CD4-positive, alpha-beta T cell (primary cell): Measurements from ENCODE around the gene DUSP11. TPM values are rescaled to one million over a fixed set of nuclear protein-coding genes. Genes with fewer than 3 reads are reported as not detected.
"Not testable (repeated sequence)": the region's sequence is repeated elsewhere in the genome, so short reads cannot be mapped to it uniquely, and the experiment has no call there.

Experiments used
- ATAC-seq: fragments of 200-7000 bp; cut with Tn5 transposase; one replicate; pipeline ENCODE4 v1.10.0; 2022; ENCODE audit warnings: mild to moderate bottlenecking; ENCODE audit not compliant: poor library complexity
- CTCF ChIA-PET: fragments of 350-600 bp; sonication (Branson Sonifier 250); formaldehyde crosslinking; loops from one replicate; lab custom pipeline; 2021; ENCODE audit warnings: antibody characterized with exemption, inconsistent platforms; lab: Charles Lee
- POLR2A ChIA-PET: fragments of 350-600 bp; sonication (Branson Sonifier 250); formaldehyde crosslinking; loops from one replicate; lab custom pipeline; 2021; ENCODE audit warnings: antibody characterized with exemption, inconsistent platforms; lab: Charles Lee
- DNase-seq, 14 experiments: peaks; one replicate each; pipeline ENCODE4 v3.0.0-alpha.2; 2013 to 2020; ENCODE audit warnings: mixed read lengths in 2 of 14
- H3K27ac ChIP-seq, 2 donors: one replicate each; pipeline versions ENCODE4 v1.5.1 to v1.7.0; 2013; ENCODE audit warnings: low read length in 2 of 2, low read depth in 1 of 2, mild to moderate bottlenecking in 1 of 2
- H3K27me3 ChIP-seq, 2 experiments: 1 replicate in 1 of 2; 2 replicates in 1 of 2; pipeline versions ENCODE4 v1.6.1 to v1.7.0; 2013; ENCODE audit warnings: low read length in 2 of 2, control low read depth in 1 of 2, mild to moderate bottlenecking in 1 of 2, moderate library complexity in 1 of 2; ENCODE audit not compliant: insufficient read depth in 2 of 2, control insufficient read depth in 1 of 2
- H3K36me3 ChIP-seq: one replicate; pipeline ENCODE4 v1.6.1; 2013; ENCODE audit warnings: low read length, control low read depth; ENCODE audit not compliant: insufficient read depth
- H3K4me1 ChIP-seq: one replicate; pipeline ENCODE4 v1.6.1; 2013; ENCODE audit warnings: low read length, control low read depth; ENCODE audit not compliant: insufficient read depth
- H3K4me3 ChIP-seq: one replicate; pipeline ENCODE4 v1.5.1; 2013; ENCODE audit warnings: mild to moderate bottlenecking, low read length, moderate library complexity
- H3K9me3 ChIP-seq, 2 experiments: 1 replicate in 1 of 2; 2 replicates in 1 of 2; pipeline versions ENCODE4 v1.6.1 to v1.7.0; 2013; ENCODE audit warnings: low read length in 2 of 2, mild to moderate bottlenecking in 2 of 2, control low read depth in 1 of 2, moderate library complexity in 1 of 2; ENCODE audit not compliant: control insufficient read depth in 1 of 2, insufficient read depth in 1 of 2
- H3K27ac Mint-ChIP-seq: one replicate; pipeline ENCODE4 v1.8.0; 2020; ENCODE audit warnings: mixed read lengths
- H3K27me3 Mint-ChIP-seq: one replicate; pipeline ENCODE4 v1.8.0; 2021; ENCODE audit warnings: mixed read lengths
- H3K36me3 Mint-ChIP-seq: one replicate; pipeline ENCODE4 v1.8.0; 2021; ENCODE audit warnings: low read depth, mixed read lengths
- H3K4me1 Mint-ChIP-seq: one replicate; pipeline ENCODE4 v1.8.0; 2021; ENCODE audit warnings: low read depth, mixed read lengths
- H3K4me3 Mint-ChIP-seq: one replicate; pipeline ENCODE4 v1.8.0; 2020; ENCODE audit warnings: mild to moderate bottlenecking, mixed read lengths
- H3K9me3 Mint-ChIP-seq: one replicate; pipeline ENCODE4 v1.8.0; 2020; ENCODE audit warnings: mixed read lengths
- intact Hi-C, 2 experiments: fragments of 100-400 bp; cut with DNase I in 1 of 2; cut with micrococcal nuclease in 1 of 2; formaldehyde crosslinking; loops; one replicate each; pipeline versions ENCODE4 v1.15.1 to v1.9.0; 2023 to 2025; cut with DNase I, micrococcal nuclease
- total RNA-seq, 174 experiments: library from RNA in 2 of 174; stranded (reverse) in 2 of 174; gene quantifications; one replicate each; pipeline ENCODE4 v1.2.3 and lab custom pipeline; 2021 to 2026
- TF ChIP-seq, protein P1 (sequence below): fragments of 200-600 bp; IDR thresholded peaks from one replicate; pipeline ENCODE4 v1.8.0; 2022; ENCODE audit warnings: antibody characterized with exemption, mild to moderate bottlenecking

Gene DUSP11
- total RNA-seq, 2 experiments from 2014 or later: 57.1 to 61.5 TPM

DNA sequence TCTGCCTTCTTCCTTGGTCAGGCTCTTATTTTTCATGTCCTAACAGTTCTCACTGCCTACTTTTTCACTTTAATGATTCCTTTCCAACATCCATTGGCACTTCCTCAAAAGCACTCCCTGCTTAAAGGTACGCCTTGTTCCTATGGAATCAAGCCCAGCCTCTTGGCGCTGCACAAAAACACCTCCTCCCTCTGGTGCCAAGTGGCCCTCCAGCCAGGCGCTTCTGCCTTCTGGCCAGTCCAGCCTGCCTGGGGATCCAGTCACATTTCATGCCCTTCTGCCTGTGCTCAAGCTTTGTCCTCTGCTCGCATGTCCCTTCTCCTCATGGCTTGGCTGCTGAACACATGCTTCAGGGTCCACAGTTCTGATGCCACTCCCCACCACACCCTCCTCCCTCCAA lies 49.1 kb downstream of the DUSP11 start:
- Histone ChIP-seq H3K27me3 (no peaks in the 10 kb centered on the region), H3K36me3 (peaks cover 48% of the 10 kb centered on the region), H3K4me3 (no peak overlapping the region), H3K4me1 (no peaks in the 10 kb centered on the region), H3K27ac (no peak overlapping the region), H3K9me3 (no peaks in the 10 kb centered on the region)
- POLR2A ChIA-PET: no interaction called here
- peaks cover 58% of the 10 kb centered on the region for H3K36me3 Mint-ChIP-seq
- H3K9me3 Mint-ChIP-seq: no peaks in the 10 kb centered on the region
- ATAC-seq (no peak), DNase-seq (no peak)
- no peak overlapping the region for H3K27ac Mint-ChIP-seq
- CTCF ChIA-PET: no interaction called here
- no peak overlapping the region for H3K4me3 Mint-ChIP-seq
- no peaks in the 10 kb centered on the region for H3K4me1 Mint-ChIP-seq
- H3K27me3 Mint-ChIP-seq: no peaks in the 10 kb centered on the region
- intact Hi-C loops: loop anchor here in 1 of 2 experiments (10.0 kb wide), 2 partner anchors 446 to 1914 kb away; partner anchors contain the start of genes FBXO41 and MRPL19
- TF ChIP-seq, protein P1, sequence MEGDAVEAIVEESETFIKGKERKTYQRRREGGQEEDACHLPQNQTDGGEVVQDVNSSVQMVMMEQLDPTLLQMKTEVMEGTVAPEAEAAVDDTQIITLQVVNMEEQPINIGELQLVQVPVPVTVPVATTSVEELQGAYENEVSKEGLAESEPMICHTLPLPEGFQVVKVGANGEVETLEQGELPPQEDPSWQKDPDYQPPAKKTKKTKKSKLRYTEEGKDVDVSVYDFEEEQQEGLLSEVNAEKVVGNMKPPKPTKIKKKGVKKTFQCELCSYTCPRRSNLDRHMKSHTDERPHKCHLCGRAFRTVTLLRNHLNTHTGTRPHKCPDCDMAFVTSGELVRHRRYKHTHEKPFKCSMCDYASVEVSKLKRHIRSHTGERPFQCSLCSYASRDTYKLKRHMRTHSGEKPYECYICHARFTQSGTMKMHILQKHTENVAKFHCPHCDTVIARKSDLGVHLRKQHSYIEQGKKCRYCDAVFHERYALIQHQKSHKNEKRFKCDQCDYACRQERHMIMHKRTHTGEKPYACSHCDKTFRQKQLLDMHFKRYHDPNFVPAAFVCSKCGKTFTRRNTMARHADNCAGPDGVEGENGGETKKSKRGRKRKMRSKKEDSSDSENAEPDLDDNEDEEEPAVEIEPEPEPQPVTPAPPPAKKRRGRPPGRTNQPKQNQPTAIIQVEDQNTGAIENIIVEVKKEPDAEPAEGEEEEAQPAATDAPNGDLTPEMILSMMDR: no peak

DNA sequence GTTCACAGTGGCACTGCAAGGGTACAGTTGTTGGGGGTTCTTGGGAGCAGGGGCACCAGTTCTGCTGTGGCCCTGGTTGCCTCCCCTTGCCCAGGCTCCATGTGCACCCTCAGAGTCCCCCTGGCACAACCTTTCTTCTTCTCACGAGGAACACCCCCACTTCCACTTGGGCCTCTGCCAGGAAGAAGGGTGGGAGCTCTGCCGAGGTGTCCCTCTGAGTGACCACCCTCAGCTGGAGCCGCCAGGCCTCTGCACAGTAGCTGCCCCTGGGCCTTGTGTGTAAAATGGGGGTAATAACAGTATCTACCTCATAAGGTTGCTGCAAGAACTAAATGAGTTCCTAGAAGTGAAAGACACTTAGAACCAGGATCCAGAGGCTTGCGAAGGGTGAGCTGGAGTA lies 51.2 kb downstream of the DUSP11 start:
- no peak for ATAC-seq

DNA sequence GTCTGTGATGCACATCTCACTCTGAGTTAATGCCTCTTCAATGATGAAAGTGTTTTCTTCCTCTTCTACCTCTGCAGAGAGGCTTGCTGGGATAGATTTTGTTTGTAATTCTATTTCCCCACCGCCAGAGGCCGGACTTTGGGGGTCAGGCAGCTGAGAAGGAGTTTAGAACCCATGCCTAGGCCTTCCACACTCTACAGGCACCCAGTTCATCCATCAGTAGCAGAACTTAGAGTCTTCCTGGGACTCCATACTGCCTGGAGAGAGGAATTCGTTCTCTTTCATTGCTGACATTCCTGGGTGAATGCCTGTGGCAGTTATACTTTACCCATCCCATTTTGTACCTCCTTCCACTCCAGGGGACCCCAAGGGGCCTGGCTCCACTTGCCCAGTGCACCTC lies 51.9 kb downstream of the DUSP11 start:
- Histone ChIP-seq H3K9me3 (no peaks in the 10 kb centered on the region), H3K4me1 (no peaks in the 10 kb centered on the region), H3K4me3 (no peak overlapping the region), H3K27ac (no peak overlapping the region), H3K36me3 (peaks cover 40% of the 10 kb centered on the region), H3K27me3 (no peaks in the 10 kb centered on the region)
- ATAC-seq (no peak), DNase-seq (no peak)
- intact Hi-C loops: no loop called here
- Mint-ChIP-seq H3K4me3 (no peak overlapping the region), H3K36me3 (peaks cover 46% of the 10 kb centered on the region), H3K4me1 (no peaks in the 10 kb centered on the region), H3K9me3 (no peaks in the 10 kb centered on the region), H3K27me3 (no peaks in the 10 kb centered on the region), H3K27ac (no peak overlapping the region)
- CTCF ChIA-PET: no interaction called here
- POLR2A ChIA-PET: no interaction called here
- TF ChIP-seq, protein P1: no peak

More for the DNA sequence above, 51.2 kb downstream of the DUSP11 start:
- Mint-ChIP-seq H3K27ac (no peak overlapping the region), H3K27me3 (no peaks in the 10 kb centered on the region), H3K9me3 (no peaks in the 10 kb centered on the region), H3K4me1 (no peaks in the 10 kb centered on the region), H3K4me3 (no peak overlapping the region), H3K36me3 (peaks cover 53% of the 10 kb centered on the region)
- no peaks in the 10 kb centered on the region for H3K9me3 ChIP-seq
- no peaks in the 10 kb centered on the region for H3K4me1 ChIP-seq
- CTCF ChIA-PET: no interaction called here
- TF ChIP-seq, protein P1: no peak
- no peaks in the 10 kb centered on the region for H3K27me3 ChIP-seq
- H3K36me3 ChIP-seq: peaks cover 47% of the 10 kb centered on the region
- no peak overlapping the region for H3K27ac ChIP-seq
- DNase-seq: no peak
- POLR2A ChIA-PET: no interaction called here
- intact Hi-C loops: no loop called here
- H3K4me3 ChIP-seq: no peak overlapping the region

DNA sequence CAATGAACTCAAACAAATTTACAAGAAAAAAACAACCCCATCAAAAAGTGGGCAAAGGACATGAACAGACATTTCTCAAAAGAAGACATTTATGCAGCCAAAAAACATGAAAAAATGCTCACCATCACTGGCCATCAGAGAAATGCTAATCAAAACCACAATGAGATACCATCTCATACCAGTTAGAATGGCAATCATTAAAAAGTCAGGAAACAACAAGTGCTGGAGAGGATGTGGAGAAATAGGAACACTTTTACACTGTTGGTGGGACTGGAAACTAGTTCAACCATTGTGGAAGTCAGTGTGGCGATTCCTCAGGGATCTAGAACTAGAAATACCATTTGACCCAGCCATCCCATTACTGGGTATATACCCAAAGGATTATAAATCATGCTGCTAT lies 53.2 kb downstream of the DUSP11 start:
- DNase-seq, CTCF ChIA-PET, H3K4me3 Mint-ChIP-seq, H3K9me3 ChIP-seq, H3K4me1 Mint-ChIP-seq, H3K4me1 ChIP-seq, POLR2A ChIA-PET, H3K27ac ChIP-seq, H3K27ac Mint-ChIP-seq, H3K27me3 ChIP-seq, H3K27me3 Mint-ChIP-seq, H3K4me3 ChIP-seq, ATAC-seq, H3K9me3 Mint-ChIP-seq, intact Hi-C loops: not testable (repeated sequence)
- peaks cover 29% of the 10 kb centered on the region for H3K36me3 ChIP-seq
- H3K36me3 Mint-ChIP-seq: peaks cover 32% of the 10 kb centered on the region
